ENCODE data around the gene JAGN1.
"Not testable (repeated sequence)": the region's sequence is repeated elsewhere in the genome, so short reads cannot be mapped to it uniquely, and the experiment has no call there.

Gene JAGN1

DNA sequence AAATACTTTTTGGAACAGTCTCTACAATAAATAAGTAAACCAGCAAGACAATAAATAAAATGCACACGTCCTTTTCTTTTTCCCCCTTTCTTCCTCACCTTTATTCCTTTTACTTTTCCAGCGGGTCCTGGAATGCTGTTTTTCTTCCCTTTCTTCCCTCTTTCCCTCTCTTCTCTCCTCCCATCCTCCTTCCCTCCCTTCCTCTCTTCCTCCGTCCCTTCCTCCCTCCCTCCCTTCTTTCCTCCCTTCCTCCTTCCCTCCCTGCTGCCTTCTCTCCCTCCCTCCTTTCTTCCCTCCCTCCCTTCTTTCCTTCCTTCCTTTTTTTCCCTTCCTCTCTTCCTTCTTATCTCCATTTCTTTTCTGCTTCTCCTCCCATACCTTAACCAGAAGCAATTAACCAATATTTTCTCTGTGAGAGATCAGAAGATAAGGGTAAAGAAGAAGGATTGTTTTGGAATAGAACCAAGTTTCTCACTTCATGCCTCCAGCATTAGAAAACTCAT lies 8.9 kb downstream of the JAGN1 start:
- no peak for FAIRE-seq

DNA sequence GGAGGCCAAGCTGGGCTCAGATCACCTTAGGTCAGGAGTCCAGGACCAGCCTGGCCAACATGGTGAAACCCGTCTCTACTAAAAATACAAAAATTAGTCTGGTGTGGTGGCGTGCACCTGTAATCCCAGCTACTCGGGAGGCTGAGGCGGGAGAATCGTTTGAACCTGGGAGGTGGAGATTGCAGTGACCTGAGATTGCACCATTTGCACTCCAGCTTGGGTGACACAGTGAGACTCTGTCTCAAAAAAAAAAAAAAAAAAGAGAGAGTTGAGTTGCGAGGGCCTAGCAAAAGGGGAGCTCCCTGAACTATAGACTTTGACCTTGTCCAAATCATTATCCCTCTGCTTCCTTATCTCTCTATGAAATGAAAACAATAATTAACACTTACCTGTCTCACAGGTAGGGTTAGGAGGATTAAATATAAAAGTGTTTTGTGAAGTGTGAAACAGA lies 10.6 kb downstream of the JAGN1 start:
- not testable (repeated sequence) for FAIRE-seq

DNA sequence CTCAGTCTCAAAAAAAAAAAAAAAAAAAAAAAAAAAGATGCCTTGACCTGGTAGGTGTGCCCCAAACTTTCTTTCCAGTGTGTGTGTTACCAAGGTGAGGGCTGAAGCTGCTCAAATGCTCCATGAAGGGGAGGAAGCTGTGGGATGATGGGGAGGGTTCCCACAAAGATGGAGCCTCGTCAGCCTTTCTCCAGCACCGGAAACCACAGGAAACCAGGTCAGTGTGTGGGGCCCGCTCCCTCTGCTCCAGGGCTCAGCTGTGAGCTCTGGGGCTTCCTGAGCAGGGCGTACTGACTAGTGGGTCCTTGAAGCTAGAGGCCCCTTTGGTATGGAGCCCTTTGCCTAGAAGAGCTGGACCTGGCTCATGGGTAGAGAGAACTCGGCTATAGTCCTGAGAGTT lies 11.6 kb downstream of the JAGN1 start:
- FAIRE-seq: no peak

DNA sequence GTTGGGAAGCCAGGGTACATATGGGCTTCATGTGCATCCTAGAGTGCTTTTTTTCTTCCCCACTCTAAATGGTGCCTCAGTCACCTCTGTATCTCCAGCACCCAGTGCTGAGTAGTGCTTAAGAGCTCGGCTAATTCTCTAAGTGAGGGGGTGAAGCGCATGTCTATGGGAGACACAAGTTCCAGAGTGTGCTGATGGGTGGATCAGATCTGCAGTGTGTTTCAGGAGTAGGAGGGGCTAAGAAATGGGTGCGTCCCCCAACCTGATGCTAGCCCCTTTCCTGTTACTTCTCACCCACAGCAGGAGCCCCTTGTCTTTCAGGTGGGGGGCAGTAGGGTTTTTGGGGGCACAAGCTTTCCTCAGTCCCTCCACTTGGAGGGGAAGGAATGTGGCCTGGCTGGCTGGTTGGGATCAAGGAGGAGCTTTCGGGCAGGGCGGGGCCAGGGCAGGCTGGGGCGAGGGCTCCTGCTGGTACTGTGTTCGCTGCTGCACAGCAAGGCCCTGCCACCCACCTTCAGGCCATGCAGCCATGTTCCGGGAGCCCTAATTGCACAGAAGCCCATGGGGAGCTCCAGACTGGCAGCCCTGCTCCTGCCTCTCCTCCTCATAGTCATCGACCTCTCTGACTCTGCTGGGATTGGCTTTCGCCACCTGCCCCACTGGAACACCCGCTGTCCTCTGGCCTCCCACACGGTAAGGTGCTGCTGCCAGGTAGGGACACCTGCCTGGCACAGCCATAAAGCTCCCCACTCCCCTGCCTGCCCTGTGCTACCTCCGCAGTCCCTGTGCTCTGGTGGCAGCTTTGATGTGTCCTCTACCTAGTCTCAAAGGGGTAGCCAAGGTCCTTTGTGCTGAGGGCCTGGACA lies 12.2 kb downstream of the JAGN1 start, which contains the start of gene IL17RE:
IL17RE (plus strand) TSS at position 477 of the 866 bp plus-strand sequence; CDS start at position 562, 85 bp downstream.
- no peak for FAIRE-seq

DNA sequence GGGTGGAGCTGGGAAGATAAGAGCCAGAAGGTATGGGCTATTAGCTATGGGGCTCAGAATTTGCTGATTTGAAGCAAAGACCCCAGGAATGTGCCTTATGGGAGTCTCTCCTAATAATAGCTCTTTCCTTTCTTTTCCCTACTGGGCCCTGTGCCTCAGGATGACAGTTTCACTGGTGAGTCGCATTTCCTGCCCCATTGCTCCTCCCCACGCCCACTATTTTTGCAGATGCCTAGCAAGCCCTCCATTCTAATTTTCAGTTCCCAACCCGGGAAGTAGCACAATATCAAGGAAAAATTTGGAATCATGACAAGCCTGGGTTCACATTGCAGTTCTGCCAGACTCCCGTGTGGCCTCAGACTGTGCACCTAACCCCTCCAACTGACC lies 12.8 kb downstream of the JAGN1 start:
- FAIRE-seq: no peak

DNA sequence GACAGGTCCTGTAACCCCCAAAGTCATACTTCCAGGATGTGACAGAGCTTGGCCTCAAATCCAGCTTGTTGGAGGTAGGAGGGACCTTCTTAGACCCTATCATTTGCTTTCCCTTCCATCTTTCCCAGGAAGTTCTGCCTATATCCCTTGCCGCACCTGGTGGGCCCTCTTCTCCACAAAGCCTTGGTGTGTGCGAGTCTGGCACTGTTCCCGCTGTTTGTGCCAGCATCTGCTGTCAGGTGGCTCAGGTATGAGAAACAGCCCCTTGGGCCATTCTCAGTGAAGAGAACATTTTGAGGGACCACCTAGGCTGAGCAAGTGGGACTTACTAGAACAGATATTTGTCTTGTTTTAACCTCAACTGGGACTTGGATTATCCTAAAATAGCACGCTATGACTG lies 13.5 kb downstream of the JAGN1 start:
- FAIRE-seq: no peak

DNA sequence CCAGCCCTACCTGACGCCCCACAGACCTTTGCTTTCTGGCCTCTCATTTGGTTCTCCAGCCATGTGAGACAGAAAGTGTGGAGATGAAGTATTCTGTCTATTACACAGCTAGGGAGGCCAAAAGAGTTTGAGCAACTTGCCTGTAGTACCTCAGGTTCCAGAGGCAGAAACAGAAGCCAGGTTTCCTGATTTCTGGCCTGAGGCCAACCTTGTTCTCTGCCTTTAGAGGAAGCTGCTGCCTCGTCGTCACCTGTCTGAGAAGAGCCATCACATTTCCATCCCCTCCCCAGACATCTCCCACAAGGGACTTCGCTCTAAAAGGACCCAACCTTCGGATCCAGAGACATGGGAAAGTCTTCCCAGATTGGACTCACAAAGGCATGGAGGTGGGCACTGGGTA lies 16.1 kb downstream of the JAGN1 start:
- no peak for FAIRE-seq

DNA sequence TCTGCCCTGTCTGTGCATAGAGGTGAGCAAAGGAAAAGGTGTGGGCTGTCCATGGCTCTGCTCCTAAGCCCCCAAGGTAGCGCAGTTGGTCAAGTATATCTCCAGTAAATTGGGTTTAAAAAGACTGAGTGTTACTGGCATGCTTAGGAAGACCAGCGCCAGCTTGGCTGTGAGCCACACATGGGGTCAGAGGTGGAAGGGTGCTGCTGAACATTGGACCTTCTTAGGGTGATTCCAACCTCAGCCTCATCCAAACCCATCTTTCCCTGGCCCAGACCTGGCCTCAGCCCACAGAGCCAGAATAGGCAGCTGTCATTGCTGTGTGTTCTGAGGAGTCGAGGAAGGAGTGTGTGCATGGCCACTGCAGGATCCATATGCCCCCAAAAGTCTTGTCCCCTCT lies 17.9 kb downstream of the JAGN1 start:
- no peak for FAIRE-seq

DNA sequence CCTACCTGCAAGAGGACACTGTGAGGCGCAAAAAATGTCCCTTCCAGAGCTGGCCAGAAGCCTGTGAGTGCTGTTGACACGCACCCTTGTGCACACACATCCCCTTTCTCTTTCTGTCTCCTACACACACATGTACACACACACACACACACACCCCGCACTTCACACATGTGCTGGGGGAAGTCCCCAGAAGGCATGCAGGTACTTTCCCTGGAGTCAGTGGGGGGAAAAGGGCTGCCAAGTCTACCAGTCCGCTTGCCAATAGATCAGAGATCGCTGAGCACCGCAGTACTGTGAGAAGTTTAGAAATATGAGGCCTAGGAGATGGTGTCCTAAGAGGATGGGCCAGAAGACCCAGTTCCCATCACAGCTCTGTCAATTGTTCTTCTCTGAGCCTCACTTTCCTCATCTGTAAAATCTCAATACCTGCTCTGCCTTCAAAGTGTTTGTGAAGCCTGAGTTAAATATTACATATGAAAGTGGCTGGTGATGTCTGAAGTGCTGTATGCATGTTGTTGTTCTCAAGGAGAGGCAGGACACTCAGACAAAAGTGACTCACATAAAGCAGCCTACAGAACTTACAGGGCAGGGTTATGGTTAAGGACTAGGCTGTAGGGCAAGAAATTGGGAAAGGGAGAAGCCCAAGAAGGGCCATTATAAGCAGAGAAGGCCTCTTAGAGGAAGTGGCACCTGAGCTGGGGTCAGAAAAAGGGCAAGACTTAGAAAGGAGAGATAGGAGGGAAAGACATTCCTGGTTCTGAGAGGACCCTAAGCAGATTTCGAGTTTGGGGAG lies 19.0 kb downstream of the JAGN1 start:
- no peak for FAIRE-seq

DNA sequence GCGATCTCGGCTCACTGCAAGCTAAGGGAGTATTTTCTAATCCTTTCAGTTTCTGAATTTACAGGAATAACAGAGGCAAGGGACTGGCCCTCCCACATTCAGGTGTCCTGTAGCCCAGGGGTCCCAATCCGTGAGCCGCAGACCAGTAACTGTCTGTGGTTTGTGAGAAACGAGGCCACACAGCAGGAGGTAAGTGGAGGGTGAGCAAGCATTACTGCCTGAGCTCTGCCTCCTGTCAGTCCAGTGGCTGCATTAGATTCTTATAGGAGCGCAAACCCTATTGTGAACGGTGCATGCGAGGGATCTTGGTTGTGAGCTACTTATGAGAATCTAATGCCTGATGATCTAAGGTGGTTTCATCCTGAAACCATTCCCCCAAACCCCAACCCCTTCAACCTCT lies 21.5 kb downstream of the JAGN1 start:
- FAIRE-seq: no peak

DNA sequence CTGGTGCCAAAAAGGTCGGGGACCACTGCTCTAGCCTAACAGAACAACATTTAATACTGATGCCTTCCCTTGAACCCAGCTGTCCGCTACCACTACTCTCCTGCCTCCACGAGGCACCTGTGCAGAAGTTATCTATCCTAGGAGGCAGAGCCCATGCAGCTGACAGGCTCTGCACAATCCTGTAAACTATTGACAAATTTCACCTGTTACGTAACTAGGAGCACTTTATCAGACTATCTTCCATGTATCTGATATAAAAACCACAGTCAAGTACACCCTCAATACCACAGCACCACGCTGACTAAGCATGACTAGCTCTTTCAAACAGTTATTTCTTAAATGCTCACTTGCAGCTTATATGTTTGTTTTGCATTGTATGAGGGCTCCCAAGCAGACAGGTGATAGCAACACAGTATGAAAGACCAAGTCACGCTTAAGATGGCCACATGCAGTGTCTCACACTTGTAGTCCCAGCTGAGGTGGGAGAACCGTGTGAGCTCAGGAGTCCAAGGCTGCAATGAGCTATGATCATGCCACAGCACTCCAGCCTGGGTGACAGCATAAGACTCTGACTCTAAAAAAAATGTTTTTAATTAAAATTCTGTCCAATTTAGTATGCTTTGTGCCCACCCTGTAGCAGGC lies 22.0 kb downstream of the JAGN1 start:
- no peak for FAIRE-seq

DNA sequence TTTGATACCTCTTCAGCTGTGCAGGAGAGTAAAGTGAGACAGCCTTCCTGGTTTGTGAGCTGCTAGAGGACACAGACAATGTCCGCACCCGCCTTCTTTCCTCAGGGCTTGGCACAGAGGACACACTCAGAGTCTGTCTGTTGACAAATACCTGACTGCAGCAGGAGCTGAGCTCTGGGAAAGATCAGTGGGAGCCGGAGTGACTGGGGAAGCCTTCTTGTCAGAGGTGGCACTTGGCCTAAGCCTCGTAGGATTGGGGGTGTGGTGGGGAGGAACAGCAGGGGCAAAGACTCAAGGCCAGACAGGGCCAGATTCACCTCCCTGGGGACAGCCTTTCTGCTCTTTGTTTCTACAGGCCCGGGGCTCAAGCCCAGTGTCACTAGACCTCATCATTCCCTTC lies 23.2 kb downstream of the JAGN1 start:
- no peak for FAIRE-seq

DNA sequence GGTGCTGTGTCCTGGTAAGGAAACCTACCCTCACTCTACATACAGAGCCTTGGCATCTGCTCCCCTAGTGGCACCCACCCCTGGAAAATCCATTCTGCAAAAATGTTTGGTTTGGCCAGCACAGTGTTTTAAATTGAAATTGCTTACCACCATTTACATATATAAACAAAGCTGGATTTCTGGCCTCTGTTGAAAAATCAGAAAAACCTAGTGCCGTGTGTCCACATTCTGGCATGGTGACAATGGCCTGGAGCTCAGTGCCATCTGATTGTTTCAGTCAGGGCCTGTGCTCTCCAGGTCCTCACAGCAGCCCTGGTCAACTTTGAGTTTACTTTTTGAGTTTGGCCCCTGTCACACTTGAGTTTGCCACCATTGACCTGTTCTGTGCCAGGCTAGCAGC lies 23.6 kb downstream of the JAGN1 start:
- FAIRE-seq: no peak

DNA sequence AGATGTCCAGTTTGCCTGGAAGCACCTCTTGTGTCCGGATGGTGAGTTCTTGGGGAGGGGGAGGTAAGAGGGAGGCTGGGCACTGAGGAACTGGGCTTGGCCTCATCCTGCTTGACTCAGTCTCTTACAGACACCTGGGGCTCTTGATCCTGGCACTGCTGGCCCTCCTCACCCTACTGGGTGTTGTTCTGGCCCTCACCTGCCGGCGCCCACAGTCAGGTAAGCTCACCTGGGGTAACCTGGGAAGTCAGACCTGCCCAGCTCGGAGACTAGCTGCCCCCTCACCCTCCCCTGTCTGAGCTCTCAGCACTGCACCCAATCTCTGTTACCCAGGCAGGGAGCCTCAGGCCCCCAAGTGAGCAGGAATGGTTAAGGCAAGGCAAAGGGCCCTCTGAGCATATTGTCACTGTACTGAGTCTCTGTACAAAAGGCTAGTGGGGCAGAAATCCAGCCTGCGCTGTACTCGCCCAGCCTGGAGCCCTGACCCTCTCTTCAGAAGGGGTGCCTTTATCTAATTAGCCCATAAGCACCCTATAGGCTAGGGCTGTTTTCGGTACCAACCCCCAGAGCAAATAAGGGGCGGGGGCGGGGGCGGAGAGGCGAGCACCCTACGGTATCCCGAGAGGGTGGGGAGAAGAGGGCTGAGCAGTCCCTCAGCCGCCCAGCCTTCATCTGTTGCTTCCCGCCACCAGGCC lies 24.3 kb downstream of the JAGN1 start:
- no peak for FAIRE-seq

DNA sequence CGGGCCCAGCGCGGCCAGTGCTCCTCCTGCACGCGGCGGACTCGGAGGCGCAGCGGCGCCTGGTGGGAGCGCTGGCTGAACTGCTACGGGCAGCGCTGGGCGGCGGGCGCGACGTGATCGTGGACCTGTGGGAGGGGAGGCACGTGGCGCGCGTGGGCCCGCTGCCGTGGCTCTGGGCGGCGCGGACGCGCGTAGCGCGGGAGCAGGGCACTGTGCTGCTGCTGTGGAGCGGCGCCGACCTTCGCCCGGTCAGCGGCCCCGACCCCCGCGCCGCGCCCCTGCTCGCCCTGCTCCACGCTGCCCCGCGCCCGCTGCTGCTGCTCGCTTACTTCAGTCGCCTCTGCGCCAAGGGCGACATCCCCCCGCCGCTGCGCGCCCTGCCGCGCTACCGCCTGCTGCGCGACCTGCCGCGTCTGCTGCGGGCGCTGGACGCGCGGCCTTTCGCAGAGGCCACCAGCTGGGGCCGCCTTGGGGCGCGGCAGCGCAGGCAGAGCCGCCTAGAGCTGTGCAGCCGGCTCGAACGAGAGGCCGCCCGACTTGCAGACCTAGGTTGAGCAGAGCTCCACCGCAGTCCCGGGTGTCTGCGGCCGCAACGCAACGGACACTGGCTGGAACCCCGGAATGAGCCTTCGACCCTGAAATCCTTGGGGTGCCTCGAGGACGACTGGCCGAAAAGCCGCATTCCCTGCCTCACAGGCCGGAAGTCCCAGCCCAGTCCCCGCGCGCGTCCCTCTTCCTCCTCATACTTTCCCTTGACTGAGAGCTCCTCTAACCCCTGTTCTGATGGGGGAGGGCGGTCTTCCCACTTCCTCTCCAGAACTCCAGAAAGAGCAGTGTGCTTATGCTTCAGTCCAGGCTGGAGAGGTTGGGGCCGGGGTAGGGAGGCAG lies 25.1 kb downstream of the JAGN1 start:
- FAIRE-seq: no peak

DNA sequence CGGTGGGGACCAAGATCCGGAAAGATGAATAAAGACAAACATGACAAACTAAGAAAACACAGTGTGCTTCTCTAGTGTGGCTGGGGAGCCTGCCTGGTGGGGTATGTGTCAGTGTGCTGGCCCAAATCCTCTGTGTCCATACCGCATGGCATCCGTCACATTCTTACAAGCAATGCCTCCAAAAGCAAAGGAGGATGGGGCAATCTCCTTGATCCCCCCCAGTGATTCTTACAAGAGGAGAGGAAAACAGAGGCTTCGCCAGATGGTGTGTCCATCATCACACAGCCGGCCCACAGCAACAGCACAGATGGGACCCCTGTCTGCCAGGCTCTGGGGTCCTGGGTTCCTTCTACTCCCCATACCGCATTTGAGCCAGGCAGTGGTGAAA lies 25.9 kb downstream of the JAGN1 start:
- FAIRE-seq: no peak

DNA sequence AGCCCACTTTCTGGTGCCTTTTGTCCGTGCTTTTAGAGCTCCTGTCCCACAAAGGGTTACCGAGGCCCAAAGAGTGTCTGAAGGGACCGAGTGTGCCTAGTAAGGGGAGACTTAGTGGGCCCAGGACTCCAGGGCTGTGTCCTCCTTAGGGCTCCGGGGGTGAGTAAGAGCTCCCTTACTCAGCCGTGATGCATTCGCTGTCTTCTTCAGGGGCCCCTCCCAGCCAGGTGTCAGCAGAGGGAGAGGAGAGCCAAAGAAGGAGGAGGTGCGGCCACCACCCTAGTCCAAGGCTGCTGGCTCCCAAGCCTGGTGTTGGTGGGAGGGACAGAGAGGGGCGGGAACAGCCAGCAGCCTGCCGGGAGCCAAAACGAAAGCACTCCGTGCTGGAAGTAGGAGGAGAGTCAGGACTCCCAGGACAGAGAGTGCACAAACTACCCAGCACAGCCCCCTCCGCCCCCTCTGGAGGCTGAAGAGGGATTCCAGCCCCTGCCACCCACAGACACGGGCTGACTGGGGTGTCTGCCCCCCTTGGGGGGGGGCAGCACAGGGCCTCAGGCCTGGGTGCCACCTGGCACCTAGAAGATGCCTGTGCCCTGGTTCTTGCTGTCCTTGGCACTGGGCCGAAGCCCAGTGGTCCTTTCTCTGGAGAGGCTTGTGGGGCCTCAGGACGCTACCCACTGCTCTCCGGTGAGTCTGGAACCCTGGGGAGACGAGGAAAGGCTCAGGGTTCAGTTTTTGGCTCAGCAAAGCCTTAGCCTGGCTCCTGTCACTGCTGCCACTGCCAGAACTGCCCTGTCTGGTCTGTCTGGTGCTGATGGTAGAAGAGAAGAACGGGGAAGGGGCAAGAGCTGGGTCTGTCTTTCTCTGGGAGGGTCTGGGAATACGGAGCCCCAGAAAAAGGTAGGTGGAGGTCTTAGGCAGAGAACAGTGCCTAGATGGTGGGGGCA lies 26.6 kb downstream of the JAGN1 start, which contains the start of gene IL17RC:
IL17RC (plus strand) TSS at position 365 of the 947 bp plus-strand sequence; CDS start at position 583, 218 bp downstream.
- no peak for FAIRE-seq

DNA sequence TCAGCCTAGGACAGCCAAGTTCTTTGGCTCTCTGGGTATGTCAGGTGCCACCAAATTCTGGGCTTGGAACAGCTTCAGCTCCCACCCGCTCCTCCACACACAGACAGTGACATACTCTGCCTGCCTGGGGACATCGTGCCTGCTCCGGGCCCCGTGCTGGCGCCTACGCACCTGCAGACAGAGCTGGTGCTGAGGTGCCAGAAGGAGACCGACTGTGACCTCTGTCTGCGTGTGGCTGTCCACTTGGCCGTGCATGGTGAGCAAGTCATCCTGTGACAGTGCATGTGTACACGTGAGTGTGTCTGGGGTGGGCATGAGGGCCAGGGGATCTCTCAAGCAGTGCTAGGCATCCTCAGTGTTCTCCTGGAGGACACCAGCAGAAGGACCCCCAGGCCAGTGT lies 27.4 kb downstream of the JAGN1 start:
- FAIRE-seq: no peak

DNA sequence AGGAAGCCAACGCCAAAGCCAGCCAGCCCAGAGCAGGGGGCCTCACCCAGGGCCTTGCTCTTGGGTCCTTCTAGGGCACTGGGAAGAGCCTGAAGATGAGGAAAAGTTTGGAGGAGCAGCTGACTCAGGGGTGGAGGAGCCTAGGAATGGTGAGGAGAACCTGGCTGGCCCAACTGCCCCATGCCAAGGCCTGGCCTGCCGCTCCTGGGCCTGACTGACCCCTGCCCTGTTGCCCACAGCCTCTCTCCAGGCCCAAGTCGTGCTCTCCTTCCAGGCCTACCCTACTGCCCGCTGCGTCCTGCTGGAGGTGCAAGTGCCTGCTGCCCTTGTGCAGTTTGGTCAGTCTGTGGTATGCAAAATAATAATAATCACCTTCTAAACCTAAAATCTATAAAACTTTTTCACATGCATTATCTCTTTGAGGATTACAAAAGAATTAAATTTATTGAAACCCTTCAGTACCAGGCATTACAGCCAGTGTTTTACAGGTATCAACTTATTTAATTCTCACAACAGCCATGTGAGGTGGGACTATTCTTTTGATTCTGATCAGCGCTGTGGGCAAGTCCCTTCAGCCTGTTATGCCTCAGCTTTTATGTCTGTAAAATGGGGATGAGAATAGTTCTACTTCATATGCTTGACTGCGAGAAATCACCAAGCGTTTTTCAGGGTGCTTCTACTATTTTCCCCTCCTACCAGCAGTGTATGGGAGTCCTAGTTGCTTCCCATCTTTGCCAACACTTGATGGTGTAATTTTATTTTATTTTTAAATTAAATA lies 28.0 kb downstream of the JAGN1 start:
- FAIRE-seq: no peak
